HCT116 (cell line): Measurements from ENCODE around the gene ERC1.

ENCODE experiments used
- CEBPB ChIP-seq: IDR thresholded peaks from 2 replicates; pipeline ENCODE4 v1.6.1; 2012; ENCODE audit warnings: low read depth
- CTCF ChIP-seq, 3 experiments: fragments of 200-600 bp in 1 of 3; sonication (generic) in 1 of 3; IDR thresholded peaks in 2 of 3; conservative IDR thresholded peaks in 1 of 3; 2 replicates each; pipeline ENCODE4 v1.5.1; 2012 to 2017; ENCODE audit warnings: low read depth in 2 of 3, low read length in 2 of 3, antibody characterized with exemption in 1 of 3, borderline replicate concordance in 1 of 3, control low read depth in 1 of 3, mild to moderate bottlenecking in 1 of 3, mixed read lengths in 1 of 3, mixed run types in 1 of 3, moderate library complexity in 1 of 3; ENCODE audit not compliant: insufficient read depth in 1 of 3
- ELF1 ChIP-seq: IDR thresholded peaks from 2 replicates; pipeline ENCODE4 v1.6.1; 2012; ENCODE audit warnings: low read depth, borderline replicate concordance
- EZH2 ChIP-seq: fragments of 200-600 bp; sonication (generic); IDR thresholded peaks from 2 replicates; pipeline ENCODE4 v1.6.1; 2017; ENCODE audit warnings: antibody characterized with exemption, mixed run types
- EZH2phosphoT487 ChIP-seq: fragments of 200-600 bp; IDR thresholded peaks from 2 replicates; pipeline ENCODE4 v1.6.1; 2018; ENCODE audit warnings: antibody characterized with exemption, borderline replicate concordance
- MAX ChIP-seq: IDR thresholded peaks from 2 replicates; pipeline ENCODE4 v1.6.1; 2012
- POLR2A ChIP-seq: IDR thresholded peaks from 2 replicates; pipeline ENCODE4 v1.7.0; 2011; ENCODE audit warnings: borderline replicate concordance; ENCODE audit not compliant: insufficient read depth, insufficient read length; ENCODE audit errors: extremely low read depth
- POLR2AphosphoS5 ChIP-seq: IDR thresholded peaks from 2 replicates; pipeline ENCODE4 v1.6.1; 2011; ENCODE audit warnings: mild to moderate bottlenecking, low read depth, low read length, moderate library complexity
- RAD21 ChIP-seq: IDR thresholded peaks from 2 replicates; pipeline ENCODE4 v1.6.1; 2012; ENCODE audit warnings: low read depth, mild to moderate bottlenecking
- REST ChIP-seq: IDR thresholded peaks from 2 replicates; pipeline ENCODE4 v1.6.1; 2012; ENCODE audit warnings: low read depth
- YY1 ChIP-seq: IDR thresholded peaks from 2 replicates; pipeline ENCODE4 v1.6.1; 2011; ENCODE audit warnings: low read length, low read depth, moderate library complexity, mild to moderate bottlenecking; ENCODE audit not compliant: insufficient replicate concordance; ENCODE audit errors: extremely low read depth
- ZBTB33 ChIP-seq: IDR thresholded peaks from 2 replicates; pipeline ENCODE4 v1.6.1; 2011; ENCODE audit warnings: mild to moderate bottlenecking, low read length, moderate library complexity; ENCODE audit not compliant: insufficient replicate concordance; ENCODE audit errors: extremely low read depth
- ZFX ChIP-seq: fragments of 450-650 bp; IDR thresholded peaks from 2 replicates; pipeline ENCODE4 v1.6.1; 2017
- ZNF274 ChIP-seq: fragments of 200-500 bp; sonication (Bioruptor generic); IDR thresholded peaks from 2 replicates; pipeline ENCODE4 v1.6.1; 2014; ENCODE audit warnings: mild to moderate bottlenecking, low read depth, low read length, inconsistent platforms

GRCh38 chr12:1313906-1314305 lies 322.9 kb downstream of the ERC1 start:
- no peak for TF ChIP-seq CTCF (IDR thresholded peaks at IDR 0.05 in 2 of 3, conservative IDR thresholded peaks at IDR 0.05 in 1 of 3; ENCODE audit: borderline replicate concordance in 1 of 3, insufficient read depth in 1 of 3, low read depth in 2 of 3, low read length in 2 of 3)
- TF ChIP-seq EZH2, result no peak
- TF ChIP-seq ZFX, result no peak
- no peak for TF ChIP-seq MAX
- TF ChIP-seq RAD21, result no peak
- TF ChIP-seq POLR2AphosphoS5, result no peak
- no peak for TF ChIP-seq ZNF274
- TF ChIP-seq EZH2phosphoT487, result no peak
- no peak for TF ChIP-seq POLR2A
- no peak for TF ChIP-seq CEBPB
- TF ChIP-seq YY1, result no peak
- TF ChIP-seq ELF1, result no peak
- TF ChIP-seq ZBTB33, result no peak
- TF ChIP-seq REST, result no peak
